Body of pancreas (tissue), 4 donors: ENCODE data around the gene GSG1L. TPM values are rescaled to one million over a fixed set of nuclear protein-coding genes. Genes with fewer than 3 reads are reported as not detected.
"Not testable (repeated sequence)": the region's sequence is repeated elsewhere in the genome, so short reads cannot be mapped to it uniquely, and the experiment has no call there.

Experiments
- ATAC-seq: fragments of 150-250 bp; one replicate; pipeline ENCODE4 v1.9.1; 2016
- DNase-seq, 4 donors: peaks; one replicate each; pipeline ENCODE4 v3.0.0-alpha.2; 2019
- H3K27ac ChIP-seq, 4 donors: fragments of 200-600 bp; sonication (generic); 1 replicate in 3 of 4; 2 replicates in 1 of 4; pipeline versions ENCODE4 v1.5.1 to v1.6.1; 2016 to 2019; ENCODE audit warnings: mild to moderate bottlenecking in 1 of 4, mixed read lengths in 1 of 4, moderate library complexity in 1 of 4
- H3K27me3 ChIP-seq, 2 donors: fragments of 200-600 bp; sonication (generic); one replicate each; pipeline ENCODE4 v1.6.0; 2016; ENCODE audit warnings: mild to moderate bottlenecking in 1 of 2
- H3K36me3 ChIP-seq, 2 donors: fragments of 200-600 bp; sonication (generic); replicated peaks in 1 of 2; 2 replicates each; pipeline ENCODE4 v1.5.1; 2016; ENCODE audit warnings: low read depth in 2 of 2; ENCODE audit not compliant: insufficient read depth in 1 of 2
- H3K4me1 ChIP-seq: fragments of 200-600 bp; sonication (generic); one replicate; pipeline ENCODE4 v1.6.0; 2016
- H3K4me3 ChIP-seq, 2 donors: fragments of 200-600 bp; sonication (generic); 1 replicate in 1 of 2; 2 replicates in 1 of 2; pipeline ENCODE4 v1.5.1; 2016 to 2019
- H3K9me3 ChIP-seq, 3 donors: fragments of 200-600 bp; sonication (generic); 1 replicate in 2 of 3; 2 replicates in 1 of 3; pipeline ENCODE4 v1.5.1; 2016
- CTCF ChIP-seq, 7 experiments: fragments of 450-650 bp in 4 of 7; fragments of 200-600 bp in 3 of 7; sonication (generic) in 3 of 7; IDR thresholded peaks; one replicate each; pipeline ENCODE4 v1.5.1; 2016 to 2019; ENCODE audit warnings: antibody characterized with exemption in 7 of 7
- POLR2A ChIP-seq, 3 donors: fragments of 450-650 bp; IDR thresholded peaks; one replicate each; pipeline ENCODE4 v1.6.1; 2016; ENCODE audit warnings: antibody characterized with exemption in 3 of 3, mild to moderate bottlenecking in 2 of 3
- WGBS, 2 donors: methylation state at CpG; one replicate each; pipeline ENCODE4 v1.1.5; 2017; 5-methylcytosine and 5-hydroxymethylcytosine counted together
- intact Hi-C: fragments of 100-400 bp; cut with DNase I; formaldehyde crosslinking; loops from one replicate; pipeline ENCODE4 v1.15.1; 2023
- total RNA-seq, 2 donors: library from RNA; depleted of rRNA; stranded (reverse); fragments of >200 nt; gene quantifications; one replicate each; pipeline ENCODE4 v1.1.0, GENCODE V29; 2016

GSG1L gene
- total RNA-seq, 2 donors from 2014 or later: not detected

GRCh38 chr16:27945233-27945973, 118.1 kb downstream of the GSG1L start:
- H3K27ac ChIP-seq: no peak overlapping the region
- H3K36me3 ChIP-seq: no peaks in the 10 kb centered on the region
- no peaks in the 10 kb centered on the region for H3K9me3 ChIP-seq
- ATAC-seq: no peak
- TF ChIP-seq CTCF (IDR thresholded peaks at IDR 0.05) (no peak), POLR2A (IDR thresholded peaks at IDR 0.05) (no peak)
- 15 to 19% methylated on average over 5 to 14 of the region's 15 CpGs for WGBS, 2 donors
- H3K27me3 ChIP-seq: no peaks in the 10 kb centered on the region
- H3K4me3 ChIP-seq: no peak overlapping the region
- DNase-seq: no peak
- H3K4me1 ChIP-seq: no peaks in the 10 kb centered on the region
- intact Hi-C loops: no loop called here

GRCh38 chr16:27943766-27944165, 119.7 kb downstream of the GSG1L start:
- 50 to 80% methylated on average over 2 of the region's 2 CpGs for WGBS, 2 donors
- intact Hi-C loops: no loop called here
- Histone ChIP-seq H3K27ac (no peak overlapping the region), H3K4me1 (no peaks in the 10 kb centered on the region), H3K36me3 (no peaks in the 10 kb centered on the region), H3K4me3 (no peak overlapping the region), H3K9me3 (no peaks in the 10 kb centered on the region), H3K27me3 (no peaks in the 10 kb centered on the region)
- DNase-seq (no peak), ATAC-seq (no peak)
- no peak for TF ChIP-seq CTCF (IDR thresholded peaks at IDR 0.05)

- 70 to 74% methylated on average over 5 of the region's 5 CpGs for WGBS, 2 donors
- H3K4me1 ChIP-seq, ATAC-seq, H3K9me3 ChIP-seq, H3K36me3 ChIP-seq, DNase-seq, intact Hi-C loops, H3K27me3 ChIP-seq, H3K4me3 ChIP-seq, H3K27ac ChIP-seq: not testable (repeated sequence)
Observed at GRCh38 chr16:27942071-27942470, 121.4 kb downstream of the GSG1L start.

GRCh38 chr16:27935076-27935475, 128.4 kb downstream of the GSG1L start:
- H3K36me3 ChIP-seq: no peaks in the 10 kb centered on the region
- DNase-seq (no peak), ATAC-seq (no peak)
- H3K4me1 ChIP-seq: no peaks in the 10 kb centered on the region
- 60 to 76% methylated on average over 7 of the region's 7 CpGs for WGBS, 2 donors
- peaks cover 0 to 10% (median 0%) of the 10 kb centered on the region in 3 donors for H3K9me3 ChIP-seq
- intact Hi-C loops: no loop called here
- no peak overlapping the region for H3K27ac ChIP-seq
- no peak for TF ChIP-seq CTCF (IDR thresholded peaks at IDR 0.05)
- TF ChIP-seq POLR2A (IDR thresholded peaks at IDR 0.05): no peak
- no peaks in the 10 kb centered on the region for H3K27me3 ChIP-seq
- no peak overlapping the region for H3K4me3 ChIP-seq

- no peaks in the 10 kb centered on the region for H3K4me1 ChIP-seq
Observed at GRCh38 chr16:27932542-27933135, 130.9 kb downstream of the GSG1L start.

More at GRCh38 chr16:27932542-27933135, 130.9 kb downstream of the GSG1L start:
- Histone ChIP-seq H3K4me3 (no peak overlapping the region), H3K9me3 (peaks cover 0 to 10% (median 0%) of the 10 kb centered on the region in 3 donors), H3K27ac (no peak overlapping the region), H3K27me3 (no peaks in the 10 kb centered on the region), H3K36me3 (no peaks in the 10 kb centered on the region)
- intact Hi-C loops: no loop called here
- no peak for TF ChIP-seq CTCF (IDR thresholded peaks at IDR 0.05)
- TF ChIP-seq POLR2A (IDR thresholded peaks at IDR 0.05): no peak
- WGBS, 2 donors: 42 to 80% methylated on average over 1 to 3 of the region's 3 CpGs
- DNase-seq (no peak), ATAC-seq (no peak)
